ENCODE measurements around the gene RPS29. TPM values are rescaled to one million over a fixed set of nuclear protein-coding genes. Genes with fewer than 3 reads are reported as not detected.

The RPS29 gene
- polyA plus RNA-seq, 2 of the 4 experiments (the other 2 are of a cell fraction): 3,539 to 3,909 TPM

DNA sequence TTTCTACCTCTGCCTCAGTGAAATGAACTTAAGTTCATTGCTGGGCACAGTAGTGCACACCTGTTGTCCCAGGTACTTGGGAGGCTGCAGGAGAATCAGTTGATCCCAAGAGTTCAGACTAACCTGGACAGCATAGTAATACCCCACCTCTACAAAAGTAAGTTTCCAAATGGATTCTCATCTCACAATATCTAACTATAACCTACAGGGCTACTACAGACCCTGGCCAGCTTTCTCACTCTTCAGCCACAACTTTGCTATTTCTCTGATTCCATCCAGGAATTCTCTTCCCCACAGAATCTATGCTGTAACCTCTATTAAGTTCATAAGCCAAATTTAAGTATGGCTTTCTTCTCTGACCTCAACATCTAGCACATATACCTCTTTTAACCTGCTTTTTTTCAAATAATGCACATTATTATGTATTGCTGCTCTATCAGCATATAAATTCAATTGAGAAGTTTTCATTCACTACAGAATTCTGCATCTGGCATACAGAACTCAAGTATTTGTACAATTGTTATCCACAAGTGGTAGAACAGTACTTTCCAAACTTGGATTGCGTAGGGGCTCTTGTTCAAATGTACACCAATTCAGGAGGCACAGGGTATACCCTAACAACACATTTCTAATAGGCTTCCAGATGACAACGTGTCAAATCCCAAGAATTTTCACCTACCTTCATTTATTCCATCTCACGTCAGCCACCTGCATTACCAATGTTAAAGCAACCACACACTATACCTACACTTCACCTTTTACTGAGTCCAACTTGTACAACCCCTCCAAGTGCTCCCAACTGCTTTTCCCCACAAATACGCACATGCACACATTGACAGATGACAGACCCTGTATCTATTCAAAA, 3.8 kb downstream of the RPS29 start (continued):
- TF ChIP-seq, protein P1, sequence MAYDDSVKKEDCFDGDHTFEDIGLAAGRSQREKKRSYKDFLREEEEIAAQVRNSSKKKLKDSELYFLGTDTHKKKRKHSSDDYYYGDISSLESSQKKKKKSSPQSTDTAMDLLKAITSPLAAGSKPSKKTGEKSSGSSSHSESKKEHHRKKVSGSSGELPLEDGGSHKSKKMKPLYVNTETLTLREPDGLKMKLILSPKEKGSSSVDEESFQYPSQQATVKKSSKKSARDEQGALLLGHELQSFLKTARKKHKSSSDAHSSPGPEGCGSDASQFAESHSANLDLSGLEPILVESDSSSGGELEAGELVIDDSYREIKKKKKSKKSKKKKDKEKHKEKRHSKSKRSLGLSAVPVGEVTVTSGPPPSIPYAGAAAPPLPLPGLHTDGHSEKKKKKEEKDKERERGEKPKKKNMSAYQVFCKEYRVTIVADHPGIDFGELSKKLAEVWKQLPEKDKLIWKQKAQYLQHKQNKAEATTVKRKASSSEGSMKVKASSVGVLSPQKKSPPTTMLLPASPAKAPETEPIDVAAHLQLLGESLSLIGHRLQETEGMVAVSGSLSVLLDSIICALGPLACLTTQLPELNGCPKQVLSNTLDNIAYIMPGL (CRISPR knock-in tag; IDR thresholded peaks at IDR 0.05; ENCODE audit: borderline replicate concordance): peak; percentile 42; the same call in 1 of the 2 replicates
- TF ChIP-seq, protein P2, sequence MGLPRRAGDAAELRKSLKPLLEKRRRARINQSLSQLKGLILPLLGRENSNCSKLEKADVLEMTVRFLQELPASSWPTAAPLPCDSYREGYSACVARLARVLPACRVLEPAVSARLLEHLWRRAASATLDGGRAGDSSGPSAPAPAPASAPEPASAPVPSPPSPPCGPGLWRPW (IDR thresholded peaks at IDR 0.05): no peak
- TF ChIP-seq NPAS2 (CRISPR knock-in tag; IDR thresholded peaks at IDR 0.05; ENCODE audit: borderline replicate concordance) (no peak), NR3C1 (IDR thresholded peaks at IDR 0.05) (no peak), TP53 (CRISPR knock-in tag; IDR thresholded peaks at IDR 0.05) (peak; percentile 70; the same call in 1 of the 2 replicates), HOXB13 (CRISPR knock-in tag; IDR thresholded peaks at IDR 0.05; ENCODE audit: low read depth) (no peak), KDM5A (IDR thresholded peaks at IDR 0.05) (no peak), EHF (CRISPR knock-in tag; IDR thresholded peaks at IDR 0.05) (peak; percentile 19; the same call in 1 of the 2 replicates), FOSB (CRISPR knock-in tag; IDR thresholded peaks at IDR 0.05) (peak; percentile 97), ATOH8 (CRISPR knock-in tag; IDR thresholded peaks at IDR 0.05; ENCODE audit: low read depth) (peak; percentile 30; the same call in 1 of the 2 replicates), EHMT2 (IDR thresholded peaks at IDR 0.05; ENCODE audit: low read depth) (no peak), EP300 (IDR thresholded peaks at IDR 0.05) (no peak), SREBF2 (IDR thresholded peaks at IDR 0.05) (no peak), HEYL (CRISPR knock-in tag; IDR thresholded peaks at IDR 0.05) (no peak), PHF8 (IDR thresholded peaks at IDR 0.05; ENCODE audit: borderline replicate concordance, low read depth) (no peak), ZNF302 (CRISPR knock-in tag; IDR thresholded peaks at IDR 0.05) (no peak), RARB (CRISPR knock-in tag; IDR thresholded peaks at IDR 0.05) (peak; percentile 82), CTCF (IDR thresholded peaks at IDR 0.05) (no peak), POLR2A (IDR thresholded peaks at IDR 0.05; ENCODE audit: low read length) (no peak), POLR2AphosphoS2 (conservative IDR thresholded peaks at IDR 0.05; ENCODE audit: low read length) (peak; percentile 93; the same call in 1 of the 2 replicates), JUNB (IDR thresholded peaks at IDR 0.05) (no peak), USF2 (IDR thresholded peaks at IDR 0.05) (no peak), CHD4 (IDR thresholded peaks at IDR 0.05; ENCODE audit: borderline replicate concordance) (no peak), CEBPB (IDR thresholded peaks at IDR 0.05) (no peak)
- TF ChIP-seq, protein P3, sequence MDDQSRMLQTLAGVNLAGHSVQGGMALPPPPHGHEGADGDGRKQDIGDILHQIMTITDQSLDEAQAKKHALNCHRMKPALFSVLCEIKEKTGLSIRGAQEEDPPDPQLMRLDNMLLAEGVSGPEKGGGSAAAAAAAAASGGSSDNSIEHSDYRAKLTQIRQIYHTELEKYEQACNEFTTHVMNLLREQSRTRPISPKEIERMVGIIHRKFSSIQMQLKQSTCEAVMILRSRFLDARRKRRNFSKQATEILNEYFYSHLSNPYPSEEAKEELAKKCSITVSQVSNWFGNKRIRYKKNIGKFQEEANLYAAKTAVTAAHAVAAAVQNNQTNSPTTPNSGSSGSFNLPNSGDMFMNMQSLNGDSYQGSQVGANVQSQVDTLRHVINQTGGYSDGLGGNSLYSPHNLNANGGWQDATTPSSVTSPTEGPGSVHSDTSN (IDR thresholded peaks at IDR 0.05): no peak
- TF ChIP-seq, protein P4, sequence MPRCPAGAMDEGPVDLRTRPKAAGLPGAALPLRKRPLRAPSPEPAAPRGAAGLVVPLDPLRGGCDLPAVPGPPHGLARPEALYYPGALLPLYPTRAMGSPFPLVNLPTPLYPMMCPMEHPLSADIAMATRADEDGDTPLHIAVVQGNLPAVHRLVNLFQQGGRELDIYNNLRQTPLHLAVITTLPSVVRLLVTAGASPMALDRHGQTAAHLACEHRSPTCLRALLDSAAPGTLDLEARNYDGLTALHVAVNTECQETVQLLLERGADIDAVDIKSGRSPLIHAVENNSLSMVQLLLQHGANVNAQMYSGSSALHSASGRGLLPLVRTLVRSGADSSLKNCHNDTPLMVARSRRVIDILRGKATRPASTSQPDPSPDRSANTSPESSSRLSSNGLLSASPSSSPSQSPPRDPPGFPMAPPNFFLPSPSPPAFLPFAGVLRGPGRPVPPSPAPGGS (IDR thresholded peaks at IDR 0.05): peak; percentile 22; the same call in 1 of the 3 replicates
